SK-N-SH treated with all-trans-retinoic acid at 6 μM for 48 hours (cell line): ENCODE data around the gene CENPM.

Experiments used
- CSRNP3 ChIP-seq: fragments of 250-450 bp; sonication (Bioruptor Pico); IDR thresholded peaks from 2 replicates; pipeline ENCODE4 v1.5.1; 2021; ENCODE audit warnings: mild to moderate bottlenecking, moderate library complexity
- ISL1 ChIP-seq: fragments of 250-450 bp; sonication (Bioruptor Pico); IDR thresholded peaks from 2 replicates; pipeline ENCODE4 v2.1.2; 2022; ENCODE audit warnings: mild to moderate bottlenecking, moderate library complexity
- RARB ChIP-seq: fragments of 250-450 bp; sonication (Bioruptor Pico); IDR thresholded peaks from 2 replicates; pipeline ENCODE4 v1.8.0; 2021; ENCODE audit warnings: mild to moderate bottlenecking, moderate library complexity
- ZFP3 ChIP-seq: fragments of 250-450 bp; sonication (Bioruptor Pico); IDR thresholded peaks from 2 replicates; pipeline ENCODE4 v1.5.0; 2020; ENCODE audit warnings: mild to moderate bottlenecking, moderate library complexity
- ZNF565 ChIP-seq: fragments of 450-650 bp; formaldehyde crosslinking; conservative IDR thresholded peaks from 2 replicates; pipeline ENCODE4 v1.5.0; 2020; ENCODE audit warnings: low read depth, mild to moderate bottlenecking, moderate library complexity
- TF ChIP-seq, protein P1 (sequence below): fragments of 250-450 bp; sonication (Bioruptor Pico); IDR thresholded peaks from 2 replicates; pipeline ENCODE4 v1.8.0; 2020; ENCODE audit warnings: mild to moderate bottlenecking, moderate library complexity, borderline replicate concordance

DNA sequence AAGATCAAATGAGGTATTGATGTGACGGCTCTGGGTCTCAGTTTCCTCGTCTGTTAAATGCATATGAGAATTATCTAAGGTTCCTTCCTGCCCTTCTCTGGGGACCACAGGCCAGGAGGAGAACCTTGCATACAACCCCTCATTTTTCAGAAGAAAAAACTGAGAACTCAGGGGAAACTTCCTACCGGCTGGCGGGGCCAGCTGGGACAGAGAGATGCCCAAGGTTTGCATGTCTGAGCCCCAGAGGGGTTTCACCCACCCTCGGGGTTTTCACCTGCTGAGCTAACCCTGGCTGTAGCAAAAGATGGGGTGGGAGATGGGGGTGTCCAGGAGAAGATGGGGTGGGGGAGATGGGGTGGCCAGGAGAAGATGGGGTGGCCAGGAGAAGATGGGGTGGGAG lies 24.6 kb downstream of the CENPM start:
- TF ChIP-seq, protein P1, sequence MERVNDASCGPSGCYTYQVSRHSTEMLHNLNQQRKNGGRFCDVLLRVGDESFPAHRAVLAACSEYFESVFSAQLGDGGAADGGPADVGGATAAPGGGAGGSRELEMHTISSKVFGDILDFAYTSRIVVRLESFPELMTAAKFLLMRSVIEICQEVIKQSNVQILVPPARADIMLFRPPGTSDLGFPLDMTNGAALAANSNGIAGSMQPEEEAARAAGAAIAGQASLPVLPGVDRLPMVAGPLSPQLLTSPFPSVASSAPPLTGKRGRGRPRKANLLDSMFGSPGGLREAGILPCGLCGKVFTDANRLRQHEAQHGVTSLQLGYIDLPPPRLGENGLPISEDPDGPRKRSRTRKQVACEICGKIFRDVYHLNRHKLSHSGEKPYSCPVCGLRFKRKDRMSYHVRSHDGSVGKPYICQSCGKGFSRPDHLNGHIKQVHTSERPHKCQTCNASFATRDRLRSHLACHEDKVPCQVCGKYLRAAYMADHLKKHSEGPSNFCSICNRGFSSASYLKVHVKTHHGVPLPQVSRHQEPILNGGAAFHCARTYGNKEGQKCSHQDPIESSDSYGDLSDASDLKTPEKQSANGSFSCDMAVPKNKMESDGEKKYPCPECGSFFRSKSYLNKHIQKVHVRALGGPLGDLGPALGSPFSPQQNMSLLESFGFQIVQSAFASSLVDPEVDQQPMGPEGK, result no peak
- TF ChIP-seq ISL1 (CRISPR knock-in tag) (no peak), ZFP3 (CRISPR knock-in tag) (no peak), CSRNP3 (CRISPR knock-in tag) (no peak), ZNF565 (no peak), RARB (CRISPR knock-in tag) (no peak)
